Endothelial cell of umbilical vein (primary cell): Measurements from ENCODE around the gene DIO2. TPM values are rescaled to one million over a fixed set of nuclear protein-coding genes. Genes with fewer than 3 reads are reported as not detected.

Experiments
- BruUV-seq: library from RNA; stranded (reverse); fragments of 400-500 nt; replicated peaks from 2 replicates; lab custom pipeline; 2021; lab: Mats Ljungman, UMichigan
- CTCF ChIA-PET: fragments of 300-600, 350-600 bp; sonication (Branson Sonifier 250); formaldehyde crosslinking; loops from one replicate; lab custom pipeline; 2021; ENCODE audit warnings: antibody characterized with exemption, inconsistent platforms; lab: Charles Lee
- POLR2A ChIA-PET: fragments of 300-600, 350-600 bp; sonication (Branson Sonifier 250); formaldehyde crosslinking; loops from one replicate; lab custom pipeline; 2021; ENCODE audit warnings: antibody characterized with exemption, inconsistent platforms; lab: Charles Lee
- DNase-seq: peaks from one replicate; pipeline ENCODE4 v3.0.0-alpha.2; 2011; ENCODE audit warnings: low read depth, low spot score
- FAIRE-seq: peaks from 2 replicates; lab custom pipeline; 2011; peaks lifted over from hg19 to GRCh38; lab: Jason Lieb, UNC
- H2AFZ ChIP-seq: 2 replicates; pipeline ENCODE4 v1.6.0; 2012; ENCODE audit warnings: low read depth, low read length, control low read depth, inconsistent platforms
- H3K27ac ChIP-seq: 2 replicates; pipeline ENCODE4 v1.5.1; 2011; ENCODE audit warnings: low read depth, mild to moderate bottlenecking, control low read depth, low read length, moderate library complexity; ENCODE audit not compliant: insufficient read depth
- H3K27me3 ChIP-seq, 2 experiments: 2 replicates each; pipeline versions ENCODE4 v1.6.0 to v1.6.1; 2011; ENCODE audit warnings: low read length in 2 of 2, mixed read lengths in 1 of 2; ENCODE audit not compliant: control insufficient read depth in 2 of 2, insufficient read depth in 2 of 2
- H3K36me3 ChIP-seq, 2 experiments: 2 replicates in 1 of 2; 3 replicates in 1 of 2; pipeline ENCODE4 v1.5.1; 2011; ENCODE audit warnings: low read length in 2 of 2, mild to moderate bottlenecking in 1 of 2, moderate library complexity in 1 of 2; ENCODE audit not compliant: control insufficient read depth in 2 of 2, insufficient read depth in 2 of 2; ENCODE audit errors: extremely low read depth in 1 of 2
- H3K4me1 ChIP-seq: 3 replicates; pipeline ENCODE4 v1.5.1; 2011; ENCODE audit warnings: mild to moderate bottlenecking, low read length; ENCODE audit not compliant: control insufficient read depth, insufficient read depth; ENCODE audit errors: extremely low read depth
- H3K4me2 ChIP-seq: 2 replicates; pipeline ENCODE4 v1.6.1; 2011; ENCODE audit warnings: low read length, control low read depth, mixed read lengths; ENCODE audit not compliant: insufficient read depth
- H3K4me3 ChIP-seq, 3 experiments: fragments of 200-600 bp in 1 of 3; sonication (generic), shearing (Covaris generic) in 1 of 3; replicated peaks in 1 of 3; 2 replicates each; pipeline ENCODE4 v1.5.1; 2011 to 2016; ENCODE audit warnings: control low read depth in 3 of 3, low read length in 3 of 3, mild to moderate bottlenecking in 2 of 3, inconsistent platforms in 1 of 3, low read depth in 1 of 3, moderate library complexity in 1 of 3; ENCODE audit not compliant: insufficient read depth in 1 of 3
- H3K79me2 ChIP-seq: 2 replicates; pipeline ENCODE4 v1.6.0; 2012; ENCODE audit warnings: low read length, inconsistent platforms; ENCODE audit not compliant: control insufficient read depth, insufficient read depth
- H3K9ac ChIP-seq: replicated peaks from 2 replicates; pipeline ENCODE3; 2011; ENCODE audit warnings: low read length, control low read depth; ENCODE audit not compliant: insufficient read depth; ENCODE audit errors: extremely low read depth
- H3K9me1 ChIP-seq: replicated peaks from 3 replicates; pipeline ENCODE4 v1.6.0; 2011; ENCODE audit warnings: mild to moderate bottlenecking, low read length; ENCODE audit not compliant: control insufficient read depth, insufficient read depth; ENCODE audit errors: extremely low read depth
- H3K9me3 ChIP-seq: replicated peaks from 2 replicates; pipeline ENCODE4 v1.5.1; 2012; ENCODE audit warnings: low read length, inconsistent platforms; ENCODE audit not compliant: control insufficient read depth, insufficient read depth
- H4K20me1 ChIP-seq: replicated peaks from 2 replicates; pipeline ENCODE3; 2011; ENCODE audit warnings: mild to moderate bottlenecking, low read length; ENCODE audit not compliant: control insufficient read depth, insufficient read depth; ENCODE audit errors: extremely low read depth
- EZH2 ChIP-seq: IDR thresholded peaks from 2 replicates; pipeline ENCODE4 v1.6.1; 2012; ENCODE audit warnings: borderline replicate concordance, low read depth, mild to moderate bottlenecking, moderate library complexity, low read length, inconsistent platforms; ENCODE audit not compliant: severe bottlenecking
- FOS ChIP-seq: IDR thresholded peaks from 2 replicates; pipeline ENCODE4 v1.6.1; 2011; ENCODE audit warnings: mild to moderate bottlenecking, low read length, moderate library complexity, borderline replicate concordance; ENCODE audit not compliant: insufficient read depth
- GATA2 ChIP-seq: IDR thresholded peaks from 2 replicates; pipeline ENCODE4 v1.7.0; 2011; ENCODE audit warnings: low read depth, mild to moderate bottlenecking, moderate library complexity, mixed read lengths, low read length; ENCODE audit not compliant: insufficient read length, insufficient read depth
- JUN ChIP-seq: IDR thresholded peaks from 2 replicates; pipeline ENCODE4 v1.6.1; 2011; ENCODE audit warnings: borderline replicate concordance, low read depth; ENCODE audit not compliant: insufficient read length, insufficient read depth
- MYC ChIP-seq: IDR thresholded peaks from one replicate; pipeline ENCODE4 v1.6.1; 2011; ENCODE audit warnings: mild to moderate bottlenecking, low read depth, low read length
- POLR2A ChIP-seq: IDR thresholded peaks from 2 replicates; pipeline ENCODE4 v1.6.1; 2012; ENCODE audit warnings: low read depth, mild to moderate bottlenecking, control low read depth, low read length
- POLR2AphosphoS5 ChIP-seq: IDR thresholded peaks from 2 replicates; pipeline ENCODE4 v1.6.1; 2012; ENCODE audit warnings: low read depth, mild to moderate bottlenecking, control low read depth, low read length, moderate library complexity; ENCODE audit not compliant: insufficient read depth
- dilution Hi-C: fragments of 300-500 bp; cut with MboI; formaldehyde crosslinking; loops from one replicate; pipeline ENCODE4 v1.15.0; 2019; ENCODE audit warnings: low sequenced_read_pairs; ENCODE audit not compliant: extremely low pct_ligation_motif_present
- intact Hi-C: fragments of 100-400 bp; cut with micrococcal nuclease; formaldehyde crosslinking; loops from one replicate; pipeline ENCODE4 v1.10.0; 2022
- polyA plus RNA-seq, 4 experiments: library from polyadenylated mRNA; depleted of rRNA in 3 of 4; stranded (reverse) in 3 of 4; unstranded in 1 of 4; fragments of >200 nt; gene quantifications; 2 replicates each; pipeline versions ENCODE4 v1.2.1 to v1.2.3, GENCODE V29; 2011 to 2012; ENCODE audit warnings: missing spikeins in 1 of 4
- total RNA-seq: library from RNA; stranded (reverse); gene quantifications from 2 replicates; pipeline ENCODE4 v1.2.3, GENCODE V29; 2021
- TF ChIP-seq, protein P1 (sequence below), 2 donors: IDR thresholded peaks; 1 replicate in 1 of 2; 2 replicates in 1 of 2; pipeline ENCODE4 v1.5.1; 2011; ENCODE audit warnings: low read length in 2 of 2, mild to moderate bottlenecking in 2 of 2, moderate library complexity in 2 of 2, control low read depth in 1 of 2, inconsistent platforms in 1 of 2, low read depth in 1 of 2; ENCODE audit not compliant: insufficient read depth in 1 of 2; ENCODE audit errors: extremely low read depth in 1 of 2
- TF ChIP-seq, protein P2 (sequence below): IDR thresholded peaks from 2 replicates; pipeline ENCODE4 v1.6.1; 2011; ENCODE audit not compliant: insufficient read depth, insufficient read length

DIO2 gene
- total and polyA plus RNA-seq, 2 donors (not counting 3 experiments of a cell fraction or from before 2014, with no cell fraction given), result 0.22 to 0.75 TPM

DNA sequence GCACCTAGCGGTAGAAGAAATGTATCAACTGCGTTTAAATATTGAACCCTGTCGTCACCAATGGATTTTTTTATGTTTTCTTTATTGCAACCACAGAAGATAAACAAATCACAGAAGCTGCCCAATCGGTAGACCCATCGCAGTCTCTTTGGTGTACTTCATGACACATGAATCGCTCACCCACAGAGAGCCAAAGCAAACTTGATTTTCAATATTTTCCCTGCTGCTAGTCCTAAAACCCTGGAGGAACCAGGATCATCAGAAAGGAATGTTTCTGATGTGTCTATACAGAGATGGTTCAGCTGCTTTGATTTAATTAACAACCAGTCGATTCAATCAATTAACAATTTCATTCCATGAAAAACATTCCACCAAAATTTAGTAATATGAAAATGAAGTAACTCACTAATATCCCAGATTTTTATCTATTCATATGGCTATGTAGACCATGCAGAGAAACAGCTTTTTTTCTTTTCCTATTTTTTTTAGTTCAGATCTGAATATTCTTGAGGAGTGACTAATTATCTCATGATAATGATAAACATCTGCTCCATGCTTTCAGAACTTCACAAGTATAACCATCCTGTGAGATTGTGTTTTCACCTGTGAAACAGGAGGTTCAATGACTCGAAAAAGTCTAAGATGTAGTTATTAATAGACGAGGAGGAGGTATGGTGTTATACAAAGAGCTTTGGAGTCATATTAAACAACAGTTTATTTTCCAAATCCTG is 46.1 kb downstream of the DIO2 start:
- DNase-seq, result no peak
- no peak overlapping the region for H3K4me3 ChIP-seq
- no peak overlapping the region for H3K4me2 ChIP-seq
- no peak overlapping the region for H3K9ac ChIP-seq
- no peaks in the 10 kb centered on the region for H3K36me3 ChIP-seq
- H2AFZ ChIP-seq, result no peak overlapping the region
- ChIA-PET CTCF (no interaction called here), POLR2A (interaction anchor here (0.6 kb wide), 1 partner anchor 369 kb away, joined by 5 read pairs; no protein-coding TSS in a partner anchor)
- peaks cover 5% of the 10 kb centered on the region for H3K9me3 ChIP-seq
- dilution Hi-C loops, result no loop called here
- no peaks in the 10 kb centered on the region for H3K79me2 ChIP-seq
- H3K27ac ChIP-seq, result no peak overlapping the region
- H3K9me1 ChIP-seq, result no peaks in the 10 kb centered on the region
- intact Hi-C loops, result no loop called here
- H3K27me3 ChIP-seq, result no peaks in the 10 kb centered on the region
- BruUV-seq, result no TSS peak
- H4K20me1 ChIP-seq, result no peaks in the 10 kb centered on the region
- H3K4me1 ChIP-seq, result no peaks in the 10 kb centered on the region
- TF ChIP-seq POLR2AphosphoS5 (no peak), EZH2 (no peak), GATA2 (no peak), FOS (no peak), POLR2A (no peak), MYC (no peak), JUN (no peak)
- TF ChIP-seq, protein P1, sequence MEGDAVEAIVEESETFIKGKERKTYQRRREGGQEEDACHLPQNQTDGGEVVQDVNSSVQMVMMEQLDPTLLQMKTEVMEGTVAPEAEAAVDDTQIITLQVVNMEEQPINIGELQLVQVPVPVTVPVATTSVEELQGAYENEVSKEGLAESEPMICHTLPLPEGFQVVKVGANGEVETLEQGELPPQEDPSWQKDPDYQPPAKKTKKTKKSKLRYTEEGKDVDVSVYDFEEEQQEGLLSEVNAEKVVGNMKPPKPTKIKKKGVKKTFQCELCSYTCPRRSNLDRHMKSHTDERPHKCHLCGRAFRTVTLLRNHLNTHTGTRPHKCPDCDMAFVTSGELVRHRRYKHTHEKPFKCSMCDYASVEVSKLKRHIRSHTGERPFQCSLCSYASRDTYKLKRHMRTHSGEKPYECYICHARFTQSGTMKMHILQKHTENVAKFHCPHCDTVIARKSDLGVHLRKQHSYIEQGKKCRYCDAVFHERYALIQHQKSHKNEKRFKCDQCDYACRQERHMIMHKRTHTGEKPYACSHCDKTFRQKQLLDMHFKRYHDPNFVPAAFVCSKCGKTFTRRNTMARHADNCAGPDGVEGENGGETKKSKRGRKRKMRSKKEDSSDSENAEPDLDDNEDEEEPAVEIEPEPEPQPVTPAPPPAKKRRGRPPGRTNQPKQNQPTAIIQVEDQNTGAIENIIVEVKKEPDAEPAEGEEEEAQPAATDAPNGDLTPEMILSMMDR (IDR thresholded peaks at IDR 0.05; ENCODE audit: extremely low read depth in 1 of 2, insufficient read depth in 1 of 2, low read depth in 1 of 2, low read length in 2 of 2), result no peak
- TF ChIP-seq, protein P2, sequence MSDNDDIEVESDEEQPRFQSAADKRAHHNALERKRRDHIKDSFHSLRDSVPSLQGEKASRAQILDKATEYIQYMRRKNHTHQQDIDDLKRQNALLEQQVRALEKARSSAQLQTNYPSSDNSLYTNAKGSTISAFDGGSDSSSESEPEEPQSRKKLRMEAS, result no peak
- no peak for FAIRE-seq
